Measurements from ENCODE around the gene SENP3.

SENP3 gene

DNA sequence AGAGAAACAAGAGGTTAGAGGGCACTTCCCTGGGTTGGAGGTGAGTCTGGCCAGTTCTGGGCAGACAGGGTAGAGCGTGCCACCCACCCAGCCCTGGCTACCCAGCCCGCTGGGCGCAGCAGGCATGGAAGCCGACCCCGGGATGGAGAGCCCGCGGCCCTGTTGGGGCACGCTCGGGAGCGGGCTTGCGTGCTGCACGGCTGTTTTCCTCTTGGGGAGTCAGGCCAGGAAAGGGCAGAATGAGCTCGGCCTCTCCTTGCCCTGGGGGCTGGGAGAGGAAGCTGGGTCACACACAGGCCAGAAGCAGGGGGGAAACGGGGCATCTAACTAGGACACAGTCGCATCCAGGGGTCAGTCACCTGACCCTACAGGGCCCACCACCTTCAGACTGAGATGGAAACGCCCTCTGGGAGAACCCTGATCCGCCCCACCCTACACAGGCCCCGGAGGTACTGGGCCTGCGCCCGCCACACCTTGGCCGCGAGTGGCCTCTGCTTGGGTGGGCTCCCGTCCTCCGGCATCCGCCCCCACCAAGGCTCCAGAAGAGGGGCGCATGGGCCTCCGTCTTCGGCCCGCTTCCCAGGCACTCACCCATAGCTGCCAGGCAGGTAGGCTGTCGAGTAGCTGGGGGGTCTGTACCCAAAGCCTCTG is 27.0 kb downstream of the SENP3 start:
- TF ChIP-seq, protein P1, sequence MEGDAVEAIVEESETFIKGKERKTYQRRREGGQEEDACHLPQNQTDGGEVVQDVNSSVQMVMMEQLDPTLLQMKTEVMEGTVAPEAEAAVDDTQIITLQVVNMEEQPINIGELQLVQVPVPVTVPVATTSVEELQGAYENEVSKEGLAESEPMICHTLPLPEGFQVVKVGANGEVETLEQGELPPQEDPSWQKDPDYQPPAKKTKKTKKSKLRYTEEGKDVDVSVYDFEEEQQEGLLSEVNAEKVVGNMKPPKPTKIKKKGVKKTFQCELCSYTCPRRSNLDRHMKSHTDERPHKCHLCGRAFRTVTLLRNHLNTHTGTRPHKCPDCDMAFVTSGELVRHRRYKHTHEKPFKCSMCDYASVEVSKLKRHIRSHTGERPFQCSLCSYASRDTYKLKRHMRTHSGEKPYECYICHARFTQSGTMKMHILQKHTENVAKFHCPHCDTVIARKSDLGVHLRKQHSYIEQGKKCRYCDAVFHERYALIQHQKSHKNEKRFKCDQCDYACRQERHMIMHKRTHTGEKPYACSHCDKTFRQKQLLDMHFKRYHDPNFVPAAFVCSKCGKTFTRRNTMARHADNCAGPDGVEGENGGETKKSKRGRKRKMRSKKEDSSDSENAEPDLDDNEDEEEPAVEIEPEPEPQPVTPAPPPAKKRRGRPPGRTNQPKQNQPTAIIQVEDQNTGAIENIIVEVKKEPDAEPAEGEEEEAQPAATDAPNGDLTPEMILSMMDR (IDR thresholded peaks at IDR 0.05; ENCODE audit: low read depth, low read length, missing control alignments), result no peak
- no peak for DNase-seq (ENCODE audit: low read depth)
- in situ Hi-C loops (cut with HindIII; ENCODE audit: low sequenced_read_pairs), result no loop called here
- peak overlapping the region; percentile 21 for H3K4me3 ChIP-seq (ENCODE audit: low read depth, low read length)

DNA sequence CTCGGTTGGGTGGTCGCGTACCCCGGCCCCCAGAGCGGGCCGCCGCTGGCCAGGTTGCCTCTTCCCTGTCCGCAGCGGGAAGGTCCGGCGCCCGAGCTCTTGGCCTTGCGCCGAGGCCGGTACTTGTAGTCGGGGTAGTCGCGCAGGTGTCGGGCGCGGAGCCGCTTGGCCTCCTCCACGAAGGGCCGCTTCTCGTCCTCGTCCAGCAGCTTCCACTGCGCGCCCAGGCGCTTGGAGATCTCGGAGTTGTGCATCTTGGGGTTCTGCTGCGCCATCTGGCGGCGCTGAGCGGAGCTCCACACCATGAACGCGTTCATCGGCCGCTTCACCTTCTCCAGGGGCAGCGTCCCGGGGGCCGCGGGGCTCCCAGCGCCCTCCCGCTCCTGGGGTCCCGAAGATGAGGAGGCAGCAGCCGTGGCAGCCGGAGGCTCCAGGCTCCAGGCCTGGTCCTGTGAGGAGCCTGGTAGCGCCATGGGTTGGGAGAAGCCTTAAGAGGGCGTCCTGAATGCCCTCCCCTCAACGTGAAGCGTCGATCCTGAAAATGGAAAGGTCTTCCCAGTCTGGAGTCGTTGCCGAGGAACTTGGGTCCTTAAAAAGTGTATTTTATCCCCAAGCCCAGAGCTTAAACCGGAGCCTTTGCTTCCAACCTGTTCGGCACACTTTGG is 27.6 kb downstream of the SENP3 start:
- peak; percentile 64 for DNase-seq (ENCODE audit: low read depth)
- in situ Hi-C loops (cut with HindIII; ENCODE audit: low sequenced_read_pairs), result no loop called here
- TF ChIP-seq, protein P1 (IDR thresholded peaks at IDR 0.05; ENCODE audit: low read depth, low read length, missing control alignments), result peak; percentile 85
- peak overlapping the region; percentile 21 for H3K4me3 ChIP-seq (ENCODE audit: low read depth, low read length)

DNA sequence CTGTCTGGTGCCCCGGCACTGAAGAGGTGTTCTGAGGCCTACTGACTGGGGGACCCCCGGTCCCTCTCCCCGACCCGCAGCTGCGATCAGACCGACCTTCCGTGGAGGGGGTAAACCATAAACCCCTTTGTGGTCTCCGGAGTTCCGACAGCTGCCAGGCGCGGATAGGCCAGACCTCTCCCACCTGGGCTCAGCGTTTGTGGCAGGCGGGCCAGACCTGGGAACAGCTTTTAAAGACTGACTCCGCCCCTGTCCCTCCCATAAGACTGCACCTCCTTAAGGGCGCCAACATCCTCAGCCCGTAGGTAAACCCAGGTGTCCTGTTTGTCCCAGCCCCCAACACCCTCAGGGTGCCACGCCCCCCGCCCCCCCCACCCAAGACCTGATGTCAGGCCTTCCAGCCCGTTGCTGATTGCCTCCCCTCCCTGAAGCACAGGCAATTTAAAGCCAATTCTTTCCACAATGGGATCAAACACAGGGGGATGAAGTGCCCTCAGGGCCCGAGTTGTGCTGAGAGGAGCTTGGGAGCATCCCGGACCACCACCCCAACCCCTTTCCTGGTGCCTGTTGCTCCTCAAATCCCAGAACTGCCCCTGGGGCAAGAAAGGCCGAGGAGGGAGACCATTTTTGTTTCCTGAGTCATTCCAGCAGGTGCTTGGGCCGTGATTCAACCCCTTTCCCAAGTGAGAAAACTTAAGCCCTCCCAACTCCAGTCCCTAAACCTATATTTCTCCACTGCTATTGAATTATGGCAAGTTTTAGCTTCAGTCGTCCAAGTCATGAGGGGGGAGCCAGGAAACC is 28.4 kb downstream of the SENP3 start, which contains the start of gene SOX15:
Gene SOX15 (minus strand): TSS at position 204 of the 801 bp plus-strand sequence. CDS start 418 bp downstream, outside the sequence.
- no peak for DNase-seq (ENCODE audit: low read depth)
- in situ Hi-C loops (cut with HindIII; ENCODE audit: low sequenced_read_pairs), result no loop called here
- TF ChIP-seq, protein P1 (IDR thresholded peaks at IDR 0.05; ENCODE audit: low read depth, low read length, missing control alignments), result no peak
- H3K4me3 ChIP-seq (ENCODE audit: low read depth, low read length), result peak within 1 kb of the TSS; percentile 21

DNA sequence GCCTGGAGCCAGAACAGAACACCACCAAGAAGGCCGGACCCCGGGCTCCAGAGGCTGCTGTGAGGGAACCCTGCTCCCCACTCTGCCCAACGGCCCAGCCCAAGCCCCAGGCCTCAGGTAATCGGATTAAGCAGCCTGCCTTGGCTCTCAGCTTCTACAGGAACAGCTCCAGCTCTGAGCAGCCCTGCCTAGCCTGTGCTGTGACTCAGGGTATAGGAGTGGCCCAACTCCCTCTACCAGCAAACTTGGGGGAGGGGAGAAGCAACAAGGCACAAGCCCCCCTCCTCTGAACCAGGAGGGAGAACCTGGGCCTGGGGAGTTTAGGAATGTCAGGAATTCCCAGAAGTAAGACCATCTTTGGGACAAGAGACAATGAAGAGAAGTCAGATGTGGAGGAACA is 29.0 kb downstream of the SENP3 start:
- DNase-seq (ENCODE audit: low read depth), result no peak
- H3K4me3 ChIP-seq (ENCODE audit: low read depth, low read length), result no peak overlapping the region
- in situ Hi-C loops (cut with HindIII; ENCODE audit: low sequenced_read_pairs), result no loop called here
- TF ChIP-seq, protein P1 (IDR thresholded peaks at IDR 0.05; ENCODE audit: low read depth, low read length, missing control alignments), result no peak

DNA sequence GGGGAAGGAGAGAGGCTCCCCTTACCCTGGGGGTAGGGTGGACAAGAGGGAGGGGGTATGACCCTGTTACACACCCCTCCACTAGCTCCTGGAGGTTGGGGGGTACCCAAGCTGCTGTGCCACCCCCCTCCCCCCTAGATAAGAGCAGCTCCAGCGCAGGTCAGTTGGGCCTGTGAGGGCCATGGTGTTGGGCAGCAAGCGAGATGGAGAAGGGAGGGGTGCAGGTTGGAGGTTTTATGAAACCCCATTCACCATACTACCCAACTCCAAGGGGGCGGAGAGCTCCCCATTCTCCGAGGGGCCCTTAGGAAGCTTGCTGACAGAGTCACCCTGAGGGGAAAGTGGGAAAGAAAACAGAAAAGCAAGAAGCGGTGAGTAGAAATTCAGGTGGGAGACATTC is 29.9 kb downstream of the SENP3 start:
- TF ChIP-seq, protein P1 (IDR thresholded peaks at IDR 0.05; ENCODE audit: low read depth, low read length, missing control alignments), result no peak
- no peak for DNase-seq (ENCODE audit: low read depth)
- H3K4me3 ChIP-seq (ENCODE audit: low read depth, low read length), result no peak overlapping the region
- in situ Hi-C loops (cut with HindIII; ENCODE audit: low sequenced_read_pairs), result no loop called here

DNA sequence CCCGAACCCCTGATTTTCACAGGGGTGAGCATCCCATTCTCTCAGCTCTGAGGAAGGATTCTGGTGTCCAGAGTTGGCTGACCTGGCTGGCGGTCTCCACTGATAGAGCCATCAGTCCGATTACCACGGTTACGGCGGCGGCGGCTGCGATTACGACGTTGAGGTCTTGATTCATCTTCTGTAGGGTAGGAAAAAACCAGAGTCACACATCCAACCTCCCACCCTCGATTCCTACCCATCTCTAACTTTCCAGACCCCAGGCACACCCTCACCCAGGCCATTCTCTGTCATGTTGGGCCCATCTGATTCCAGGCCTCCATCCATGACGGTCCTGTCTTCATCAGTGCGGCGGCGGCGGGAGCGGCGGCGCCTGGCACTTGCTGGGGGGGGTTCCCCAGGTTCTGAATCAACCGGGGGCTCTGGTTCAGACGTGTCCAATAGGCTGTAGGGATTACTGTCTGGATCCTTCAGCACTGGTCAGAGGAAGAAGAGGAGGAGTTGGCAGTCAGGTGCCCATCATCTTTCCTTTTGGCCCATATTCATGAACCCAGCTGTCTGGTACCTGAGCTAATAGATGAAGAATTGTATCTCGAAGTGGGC is 30.8 kb downstream of the SENP3 start:
- TF ChIP-seq, protein P1 (IDR thresholded peaks at IDR 0.05; ENCODE audit: low read depth, low read length, missing control alignments), result no peak
- in situ Hi-C loops (cut with HindIII; ENCODE audit: low sequenced_read_pairs), result no loop called here

More for the DNA sequence above, 30.8 kb downstream of the SENP3 start:
- DNase-seq (ENCODE audit: low read depth), result no peak
- H3K4me3 ChIP-seq (ENCODE audit: low read depth, low read length), result no peak overlapping the region

All from astrocyte of the cerebellum (primary cell).